Stimulated activated CD8-positive, alpha-beta memory T cell treated with anti-CD3 and anti-CD28 coated beads, Interleukin-15, amount 100 ng/mL, for 1 hour (primary cell): Measurements from ENCODE around the gene CFL1.
A peak's percentile ranks its signal among the peaks of the same experiment; 100 is the strongest.
"Not testable (repeated sequence)": the region's sequence is repeated elsewhere in the genome, so short reads cannot be mapped to it uniquely, and the experiment has no call there.

Experiments
- DNase-seq: peaks from one replicate; pipeline ENCODE4 v3.0.0-alpha.2; 2020; ENCODE audit warnings: low read depth

The CFL1 gene

GRCh38 chr11:65857853-65858680 lies at the start of gene CFL1:
Gene CFL1 (minus strand): TSS chr11:65858180. CDS start chr11:65858099, 81 bp downstream.
- peak; percentile 89 for DNase-seq

DNA sequence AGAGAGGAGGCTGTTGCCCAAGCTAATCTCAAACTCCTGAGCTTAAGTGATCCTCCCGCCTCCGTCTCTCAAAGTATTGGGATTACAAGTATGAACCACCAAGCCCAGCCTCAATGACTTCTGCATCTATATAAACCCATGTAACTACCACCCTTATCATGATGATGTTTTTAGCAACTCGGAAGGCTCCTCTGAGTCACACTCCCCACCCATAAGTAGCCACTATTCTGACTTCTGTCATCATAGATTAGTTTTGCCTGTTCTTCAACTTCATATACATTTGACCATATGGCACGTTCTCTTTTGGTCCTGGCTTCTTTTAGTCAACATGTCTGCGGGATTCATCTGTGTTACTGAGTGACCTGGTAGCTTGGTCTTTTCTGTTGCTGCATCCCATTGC lies 48.6 kb upstream of the CFL1 start:
- no peak for DNase-seq

DNA sequence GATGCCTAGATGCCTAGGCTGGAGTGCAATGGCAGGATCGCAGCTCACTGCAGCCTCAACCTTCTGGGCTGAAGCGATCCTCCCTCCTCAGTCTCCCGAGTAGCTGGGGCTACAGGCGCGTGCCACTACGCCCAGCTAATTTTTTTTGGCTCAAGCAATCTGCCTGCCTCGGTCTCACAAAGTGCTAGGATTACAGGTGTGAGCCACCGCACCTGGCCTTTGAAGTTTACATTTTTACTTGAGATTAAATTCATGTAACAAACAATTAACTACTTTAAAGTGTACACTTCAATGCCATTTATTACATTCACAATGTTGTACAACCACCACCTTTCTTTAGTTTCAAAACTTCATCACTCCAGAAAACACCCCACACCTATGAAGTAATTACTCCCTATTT lies 45.7 kb upstream of the CFL1 start:
- no peak for DNase-seq

DNA sequence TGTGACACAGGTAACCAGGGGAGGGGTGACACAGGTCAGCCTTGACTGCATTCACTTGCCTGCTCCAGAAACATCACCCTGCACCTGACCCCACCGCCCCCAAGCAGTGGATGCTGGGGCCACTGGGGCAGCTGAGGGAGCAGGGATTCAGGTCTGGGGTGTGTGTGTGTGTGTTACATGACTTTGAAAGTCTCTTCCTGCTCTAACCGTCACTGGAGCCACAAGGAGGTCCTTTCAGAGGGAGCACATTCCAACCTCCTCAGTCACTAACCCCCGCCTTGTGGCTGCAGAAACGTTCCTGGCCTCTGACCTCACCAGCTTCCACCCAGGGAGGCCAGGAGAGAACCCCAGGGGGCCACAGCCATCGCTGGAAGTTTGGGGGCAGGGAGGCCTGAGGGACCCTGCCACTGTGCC lies 45.1 kb upstream of the CFL1 start:
- DNase-seq, result no peak

DNA sequence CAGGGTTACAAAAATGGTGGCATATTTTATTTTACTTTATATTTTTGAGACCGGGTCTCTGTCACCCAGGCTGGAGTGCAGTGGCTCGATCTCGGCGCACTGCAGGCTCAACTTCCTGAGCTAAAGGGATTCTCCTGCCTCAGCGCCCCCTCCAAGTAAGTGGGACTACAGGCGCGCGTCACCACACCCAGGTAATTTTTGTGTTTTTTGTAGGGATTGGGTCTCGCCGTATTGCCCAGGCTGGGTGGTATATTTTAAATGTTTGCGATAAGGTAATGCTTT lies 42.9 kb upstream of the CFL1 start:
- DNase-seq, result no peak

GRCh38 chr11:65900125-65900898 lies 42.3 kb upstream of the CFL1 start, which contains the start of gene FOSL1:
Gene FOSL1 (minus strand): TSS chr11:65900388. CDS start chr11:65900339, 49 bp downstream.
- peak; percentile 78 for DNase-seq

GRCh38 chr11:65899356-65900124 lies 41.6 kb upstream of the CFL1 start:
- DNase-seq, result no peak

- DNase-seq, result no peak
Measured at GRCh38 chr11:65898656-65899355, 40.8 kb upstream of the CFL1 start.

GRCh38 chr11:65897020-65897471 lies 39.1 kb upstream of the CFL1 start:
- DNase-seq, result no peak

GRCh38 chr11:65896034-65896999 lies 38.3 kb upstream of the CFL1 start:
- DNase-seq, result no peak

- DNase-seq, result no peak
Measured at GRCh38 chr11:65895482-65895981, 37.6 kb upstream of the CFL1 start.

GRCh38 chr11:65894034-65894591 lies 36.1 kb upstream of the CFL1 start:
- no peak for DNase-seq

- DNase-seq, result no peak
Measured at GRCh38 chr11:65892661-65893317, 34.8 kb upstream of the CFL1 start.

- DNase-seq, result not testable (repeated sequence)
Measured at GRCh38 chr11:65892137-65892540, 34.2 kb upstream of the CFL1 start.

- DNase-seq, result no peak
Measured at GRCh38 chr11:65891219-65892136, 33.5 kb upstream of the CFL1 start.

GRCh38 chr11:65890324-65891218 lies 32.6 kb upstream of the CFL1 start, which contains the start of gene CCDC85B:
Gene CCDC85B (plus strand): TSS chr11:65890673. CDS start chr11:65890784, 111 bp downstream.
- DNase-seq, result peak; percentile 98

DNA sequence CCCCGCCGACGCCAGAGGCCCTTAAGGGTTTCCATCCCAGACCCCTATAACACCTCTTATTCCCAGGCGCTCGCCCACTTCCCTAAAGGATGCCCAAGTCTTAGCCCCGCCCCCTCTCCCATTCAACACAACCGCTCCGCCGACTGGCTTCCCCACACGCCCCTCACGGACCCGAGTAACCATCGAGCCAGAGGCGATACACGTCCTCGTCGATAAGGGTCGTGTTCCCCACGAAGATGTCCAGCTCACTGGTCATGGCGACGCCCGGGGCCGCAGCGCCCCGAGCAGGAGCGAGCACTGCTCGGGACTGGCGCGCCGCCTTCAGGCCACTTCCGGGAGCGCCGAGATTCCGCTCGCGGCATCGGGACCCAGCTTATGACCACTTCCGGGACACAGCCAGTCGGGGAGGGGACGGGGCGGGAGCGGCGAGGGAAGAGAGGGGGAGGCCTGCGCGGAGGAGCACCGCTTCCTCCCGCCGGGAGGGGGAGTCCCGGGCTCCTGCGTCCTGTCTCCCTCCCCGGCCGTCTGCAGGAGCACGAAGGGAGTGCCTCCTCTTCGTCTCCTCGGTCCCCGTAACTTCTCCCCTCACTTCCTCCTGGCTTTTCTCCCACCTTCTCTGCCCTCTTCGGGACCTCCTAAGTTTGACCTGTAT lies 30.3 kb upstream of the CFL1 start, which contains the start of gene FIBP:
Gene FIBP (minus strand): TSS at position 309 of the 652 bp plus-strand sequence. CDS start 53 bp downstream, at position 256.
- peak; percentile 86 for DNase-seq
